Measurements from ENCODE around the gene DIPK1A. TPM values are rescaled to one million over a fixed set of nuclear protein-coding genes. Genes with fewer than 3 reads are reported as not detected.
"Not testable (repeated sequence)": the region's sequence is repeated elsewhere in the genome, so short reads cannot be mapped to it uniquely, and the experiment has no call there.

DIPK1A gene
- total RNA-seq, 2 donors from 2014 or later: 7.4 to 8.6 TPM

GRCh38 chr1:92989253-92989652 is 28.0 kb upstream of the DIPK1A start:
- no peak for ATAC-seq
- DNase-seq: no peak
- intact Hi-C loops (cut with DNase I): no loop called here

DNA sequence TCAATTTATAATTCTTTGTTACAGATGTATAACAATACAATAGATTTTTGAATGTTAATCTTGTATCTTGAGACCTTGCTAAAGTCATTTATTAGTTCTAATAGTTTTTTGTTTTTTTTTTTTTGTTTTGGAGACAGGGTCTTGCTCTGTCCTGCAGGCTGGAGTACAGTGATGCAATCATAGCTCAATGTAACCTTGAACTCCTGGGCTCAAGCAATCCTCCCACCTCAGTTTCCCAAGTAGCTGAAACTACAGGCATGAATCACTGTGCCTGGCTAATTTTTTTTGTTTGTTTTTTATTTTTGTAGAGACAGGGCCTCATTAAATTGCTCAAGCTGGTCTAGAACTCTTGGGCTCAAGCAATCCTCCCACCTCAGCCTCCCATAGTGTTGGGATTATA is 26.2 kb upstream of the DIPK1A start:
- DNase-seq: no peak
- intact Hi-C loops (cut with DNase I): no loop called here
- no peak for ATAC-seq

DNA sequence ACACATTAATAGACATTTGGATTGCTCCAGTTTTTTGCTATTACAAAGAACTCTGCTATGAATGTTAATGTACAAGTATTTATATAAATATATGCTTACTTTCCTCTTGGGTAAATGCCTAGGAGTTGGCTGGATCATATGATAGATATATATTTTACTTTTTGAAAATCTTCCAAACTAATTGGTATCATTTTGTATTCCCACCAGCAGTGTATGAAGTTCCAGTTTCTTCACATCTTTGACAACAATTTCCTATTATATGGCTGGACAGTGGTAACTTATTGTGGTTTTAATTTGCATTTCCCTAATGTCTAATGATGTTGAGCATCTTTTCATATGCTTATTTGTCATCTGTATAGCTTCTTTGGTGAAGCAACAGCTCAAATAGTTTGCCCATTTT is 23.8 kb upstream of the DIPK1A start:
- intact Hi-C loops (cut with DNase I): no loop called here
- no peak for DNase-seq
- ATAC-seq: no peak

GRCh38 chr1:92980732-92981647 is 19.7 kb upstream of the DIPK1A start:
- intact Hi-C loops (cut with DNase I): no loop called here
- no peak for DNase-seq
- ATAC-seq: peak in 1 of 2 donors; percentile 19

DNA sequence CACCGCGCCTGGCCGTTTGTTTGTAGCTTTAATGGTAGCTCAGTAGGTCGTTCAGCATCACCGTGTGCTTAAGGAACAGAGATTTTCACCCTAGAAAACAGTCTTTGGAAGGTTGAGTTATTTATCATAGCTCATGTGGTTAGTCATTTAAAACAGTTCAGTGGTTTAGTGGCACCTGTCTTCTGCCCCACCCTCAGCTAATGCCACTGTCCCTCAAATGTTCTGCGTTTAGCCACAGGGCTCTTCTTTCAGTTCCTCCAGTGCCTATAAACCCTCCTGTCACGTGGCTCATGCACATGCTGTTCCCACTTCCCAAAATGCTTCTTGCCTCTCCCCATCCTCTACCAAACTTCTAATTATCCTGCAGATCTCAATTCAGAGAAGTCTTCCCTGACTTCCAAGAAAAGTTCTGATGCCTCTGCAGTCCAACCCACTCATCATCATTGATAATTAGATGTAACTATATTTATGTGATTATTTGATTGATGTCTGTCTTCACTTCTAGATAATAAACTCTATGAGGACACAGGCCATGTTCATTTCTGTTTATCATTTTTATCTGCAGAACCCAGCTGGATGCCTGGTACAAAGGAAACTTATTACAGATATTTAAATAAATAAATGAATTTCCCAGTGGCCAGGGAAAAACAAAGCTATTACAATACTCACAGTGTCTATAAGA is 14.4 kb upstream of the DIPK1A start:
- intact Hi-C loops (cut with DNase I): no loop called here
- peak in 1 of 2 donors; percentile 31 for ATAC-seq

GRCh38 chr1:92974112-92974511 is 12.8 kb upstream of the DIPK1A start:
- ATAC-seq; DNase-seq; intact Hi-C loops (cut with DNase I): not testable (repeated sequence)

More for the DNA sequence above, 14.4 kb upstream of the DIPK1A start:
- DNase-seq: no peak

- no peak for DNase-seq
- intact Hi-C loops (cut with DNase I): no loop called here
- ATAC-seq: no peak
Measured at GRCh38 chr1:92973203-92973897, 12.1 kb upstream of the DIPK1A start.

DNA sequence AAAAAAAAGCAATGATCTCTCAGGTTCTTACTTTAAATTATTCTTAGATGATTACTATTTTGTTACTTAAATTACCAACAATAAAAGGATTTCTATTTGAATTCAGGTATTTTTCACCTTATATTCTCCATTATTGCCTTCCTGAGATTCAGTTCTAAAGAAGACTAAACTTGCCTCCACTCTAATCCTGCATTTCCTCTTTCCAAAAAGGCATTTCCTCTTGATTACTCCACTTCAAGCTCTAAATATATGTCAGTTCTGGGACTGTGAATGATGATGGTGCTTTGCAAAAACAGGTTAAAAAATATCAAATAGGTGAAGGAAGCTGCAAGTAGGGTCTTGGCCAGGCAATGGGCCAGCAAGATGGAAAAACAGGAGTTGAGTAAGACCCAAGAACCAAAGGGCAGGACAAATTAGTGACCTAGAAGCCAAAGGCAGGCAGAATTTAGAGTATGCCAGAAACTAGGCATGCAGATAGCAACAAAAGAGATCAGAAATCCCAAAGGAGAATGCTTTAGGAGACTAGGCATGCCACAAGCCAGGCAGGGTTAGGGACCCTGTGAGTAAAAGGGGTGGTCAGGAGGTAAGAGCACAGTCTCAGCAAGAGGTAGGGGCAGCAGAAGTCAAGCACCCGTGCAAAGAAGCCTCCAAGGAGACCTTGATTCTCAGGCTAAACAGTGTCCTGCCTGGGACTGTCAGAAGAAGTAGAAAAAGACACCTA is 11.3 kb upstream of the DIPK1A start:
- intact Hi-C loops (cut with DNase I): no loop called here
- ATAC-seq: no peak

GRCh38 chr1:92971932-92972331 is 10.7 kb upstream of the DIPK1A start:
- ATAC-seq; DNase-seq; intact Hi-C loops (cut with DNase I): not testable (repeated sequence)

More for the DNA sequence above, 11.3 kb upstream of the DIPK1A start:
- no peak for DNase-seq

- no peak for DNase-seq
- ATAC-seq: peak; percentile 37 to 47
- intact Hi-C loops (cut with DNase I): no loop called here
Measured at GRCh38 chr1:92970990-92971689, 9.9 kb upstream of the DIPK1A start.

DNA sequence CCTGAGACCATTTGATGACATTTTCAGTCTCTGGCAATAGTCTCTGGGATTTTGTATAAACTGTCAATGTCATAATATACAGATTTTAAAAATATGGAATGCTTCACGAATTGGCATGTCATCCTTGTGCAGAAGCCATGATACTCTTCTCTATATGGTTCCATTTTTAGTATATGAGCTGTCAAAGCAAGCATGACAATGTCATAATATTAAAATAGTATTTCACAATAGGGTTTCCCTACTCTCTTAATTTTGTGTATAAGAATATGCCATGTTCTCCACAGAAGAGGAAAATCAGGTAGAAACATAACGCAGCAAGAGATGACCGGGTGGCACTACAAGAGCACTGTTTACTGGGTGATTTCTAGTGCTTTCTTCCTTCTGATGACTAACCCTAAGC is 8.3 kb upstream of the DIPK1A start:
- intact Hi-C loops (cut with DNase I): loop anchor here in 1 of 2 donors (10.0 kb wide), 1 partner anchor 115 kb away; no protein-coding TSS in a partner anchor
- ATAC-seq: no peak

GRCh38 chr1:92968138-92969032 is 7.1 kb upstream of the DIPK1A start:
- DNase-seq: no peak
- no peak for ATAC-seq
- intact Hi-C loops (cut with DNase I): loop anchor here in 1 of 2 donors (10.0 kb wide), 1 partner anchor 114 kb away; no protein-coding TSS in a partner anchor

More for the DNA sequence above, 8.3 kb upstream of the DIPK1A start:
- no peak for DNase-seq

DNA sequence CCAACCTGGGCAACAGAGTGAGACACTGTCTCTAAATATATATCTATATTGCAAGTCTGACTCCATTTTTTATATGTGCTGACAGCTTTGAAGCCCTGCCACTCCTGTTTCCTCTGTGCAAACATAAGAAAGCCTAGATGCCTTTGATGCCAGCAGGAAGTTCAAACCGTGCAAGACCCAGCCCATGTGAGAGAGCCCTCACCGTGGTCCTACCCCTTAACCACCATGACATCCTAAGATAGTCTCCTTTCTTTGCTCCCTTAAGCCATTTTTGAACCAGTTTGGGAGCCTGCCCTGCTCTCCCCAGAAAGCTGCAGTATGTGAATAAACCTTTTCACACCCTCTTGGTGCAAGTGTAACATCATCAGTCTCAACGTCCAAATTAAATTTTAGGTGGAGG is 3.7 kb upstream of the DIPK1A start:
- intact Hi-C loops (cut with DNase I): loop anchor here in 1 of 2 donors (10.0 kb wide), 1 partner anchor 110 kb away; no protein-coding TSS in a partner anchor
- DNase-seq (no peak), ATAC-seq (no peak)

GRCh38 chr1:92964316-92964715 is 3.1 kb upstream of the DIPK1A start:
- no peak for ATAC-seq
- DNase-seq: no peak
- intact Hi-C loops (cut with DNase I): loop anchor here in 1 of 2 donors (10.0 kb wide), 1 partner anchor 110 kb away; no protein-coding TSS in a partner anchor

GRCh38 chr1:92961896-92962752 is 862 bp upstream of the DIPK1A start:
- DNase-seq (peak; percentile 36), ATAC-seq (peak; percentile 9 to 57)
- intact Hi-C loops (cut with DNase I): loop anchor here in 1 of 2 donors (10.0 kb wide), 1 partner anchor 107 kb away; no protein-coding TSS in a partner anchor
